GM21447 (cell line): Measurements from ENCODE around the gene ABLIM2.
"Not testable (repeated sequence)": the region's sequence is repeated elsewhere in the genome, so short reads cannot be mapped to it uniquely, and the experiment has no call there.

Source experiments
- ATAC-seq: cut with Tn5 transposase; IDR thresholded peaks from one replicate; pipeline ENCODE4 v1.9.1; 2021; ENCODE audit not compliant: unreplicated experiment

ABLIM2 gene

GRCh38 chr4:7947927-7948326 is 210.7 kb downstream of the ABLIM2 start:
- ATAC-seq, result no peak

- ATAC-seq, result no peak
Observed at GRCh38 chr4:7945709-7946380, 212.8 kb downstream of the ABLIM2 start.

- no peak for ATAC-seq
Observed at GRCh38 chr4:7944599-7945220, 213.9 kb downstream of the ABLIM2 start.

GRCh38 chr4:7943688-7944087 is 214.9 kb downstream of the ABLIM2 start:
- not testable (repeated sequence) for ATAC-seq

DNA sequence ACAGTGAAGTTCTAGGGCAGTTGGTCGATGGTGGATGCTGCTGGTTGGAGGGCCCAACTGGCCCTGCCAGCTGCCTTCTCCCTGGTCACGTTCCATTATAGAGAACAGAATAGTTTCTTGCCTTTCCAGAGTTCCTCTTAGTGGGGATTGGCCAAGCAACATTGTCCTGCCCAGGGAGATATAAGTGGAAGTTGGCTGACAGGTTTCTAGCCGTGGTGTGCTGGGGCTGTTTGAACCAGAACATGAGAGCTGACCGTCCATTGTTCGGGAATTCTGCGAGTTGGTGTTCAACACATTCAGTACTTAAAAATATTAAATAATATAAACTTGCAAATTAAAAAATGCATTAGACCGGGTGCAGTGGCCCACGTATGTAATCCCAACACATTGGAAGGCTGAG is 215.4 kb downstream of the ABLIM2 start:
- ATAC-seq, result no peak

DNA sequence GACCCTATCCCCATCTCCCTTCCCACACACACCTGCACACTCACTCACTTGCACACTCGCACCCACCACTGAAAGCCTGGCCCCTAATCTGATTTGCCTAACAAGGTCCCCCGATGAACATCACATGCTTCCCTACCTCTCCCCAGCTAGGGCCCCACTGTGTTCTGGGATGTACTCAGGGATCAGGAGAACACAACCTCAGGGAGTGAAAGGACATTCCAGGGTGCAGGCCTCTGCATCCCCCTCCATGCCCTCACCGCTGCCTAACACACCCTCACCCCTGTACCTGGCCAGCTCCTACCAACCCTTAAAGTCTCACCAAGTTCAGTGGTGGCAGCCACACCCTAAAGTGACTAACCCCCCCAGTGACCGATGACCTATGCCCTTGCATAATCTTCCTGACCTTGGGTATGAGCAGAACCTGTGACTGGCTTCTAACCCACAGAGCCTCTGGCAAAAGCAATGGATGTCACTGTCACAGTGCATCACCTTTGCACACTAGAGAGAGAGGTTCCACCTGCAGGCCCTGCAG is 216.6 kb downstream of the ABLIM2 start:
- no peak for ATAC-seq

GRCh38 chr4:7941111-7941964 is 217.3 kb downstream of the ABLIM2 start:
- ATAC-seq, result no peak

DNA sequence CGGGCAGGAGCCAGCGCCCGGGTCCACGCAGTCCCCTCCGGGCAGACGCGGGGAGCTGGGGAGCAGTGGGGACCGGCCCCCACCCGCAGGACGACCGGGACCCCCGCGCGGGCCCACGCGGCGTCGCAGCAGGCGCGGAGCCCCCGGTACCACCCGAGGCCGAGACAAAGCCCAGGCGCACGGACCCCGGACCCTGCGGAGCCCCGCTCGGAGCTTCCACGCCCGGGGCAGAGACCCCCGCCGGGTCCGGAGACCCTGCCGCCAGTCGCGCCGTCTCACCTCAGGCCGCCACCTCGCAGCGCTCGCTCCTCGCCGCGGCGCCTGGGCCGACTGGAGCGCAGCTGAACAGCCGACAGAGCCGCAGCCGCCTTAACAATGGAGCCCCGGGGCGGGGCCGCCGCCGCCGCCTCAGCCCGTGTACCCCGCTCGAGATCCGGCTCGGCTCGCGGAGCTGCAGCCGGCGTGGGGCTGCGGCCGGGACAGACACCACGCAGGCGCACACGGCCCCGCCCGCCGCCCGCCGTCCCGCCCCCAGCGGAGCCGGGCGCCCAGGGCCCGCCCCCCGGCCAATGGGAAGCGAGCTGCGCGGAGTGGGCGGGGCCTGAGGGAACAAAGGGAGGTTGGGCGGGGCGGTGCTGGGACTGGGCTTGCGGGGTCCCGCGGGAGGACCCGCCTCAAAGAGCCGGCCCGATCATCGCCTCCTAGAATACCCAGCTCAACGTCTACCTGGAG is 219.1 kb downstream of the ABLIM2 start, which contains the start of gene AFAP1:
TSS of gene AFAP1 (minus strand) at position 485 of the 732 bp plus-strand sequence. CDS start 67,783 bp downstream, outside the sequence.
- ATAC-seq, result peak; percentile 84

GRCh38 chr4:7938609-7939376 is 219.8 kb downstream of the ABLIM2 start:
- no peak for ATAC-seq

DNA sequence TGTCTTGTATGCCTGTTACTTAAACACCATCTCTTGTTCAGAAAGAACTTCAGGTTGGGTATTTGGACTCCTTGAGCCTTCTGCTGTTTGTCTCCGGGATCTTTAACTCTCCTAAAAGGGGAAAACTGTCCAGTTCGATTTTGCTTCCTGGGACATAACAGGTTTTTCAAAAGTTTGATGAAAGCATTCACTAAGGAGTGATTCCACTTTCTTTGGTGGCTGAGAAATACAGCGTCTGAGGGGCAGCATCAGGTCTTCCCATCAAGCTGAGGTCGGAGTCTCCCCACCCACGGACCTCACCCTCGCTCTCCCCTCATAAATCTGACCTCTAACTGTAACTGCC is 220.4 kb downstream of the ABLIM2 start:
- ATAC-seq, result no peak

DNA sequence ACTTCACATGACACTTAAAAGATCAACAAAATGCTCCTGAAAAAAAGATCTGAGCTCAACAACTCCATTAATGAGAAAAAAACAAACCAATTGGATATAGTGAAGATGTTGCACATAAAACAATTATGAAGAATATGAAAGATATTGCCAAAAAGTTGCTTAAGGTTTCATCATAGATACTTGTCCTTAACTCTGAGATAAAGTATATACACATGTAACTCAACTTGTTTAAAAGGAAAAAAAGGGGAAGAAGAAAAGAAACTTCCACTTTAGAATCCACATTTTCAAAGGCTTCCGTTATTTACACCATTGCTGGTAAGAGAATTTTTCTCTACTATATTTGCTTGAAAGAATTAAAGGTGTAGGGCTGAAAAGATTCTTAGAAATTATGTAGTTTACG is 221.6 kb downstream of the ABLIM2 start:
- no peak for ATAC-seq

DNA sequence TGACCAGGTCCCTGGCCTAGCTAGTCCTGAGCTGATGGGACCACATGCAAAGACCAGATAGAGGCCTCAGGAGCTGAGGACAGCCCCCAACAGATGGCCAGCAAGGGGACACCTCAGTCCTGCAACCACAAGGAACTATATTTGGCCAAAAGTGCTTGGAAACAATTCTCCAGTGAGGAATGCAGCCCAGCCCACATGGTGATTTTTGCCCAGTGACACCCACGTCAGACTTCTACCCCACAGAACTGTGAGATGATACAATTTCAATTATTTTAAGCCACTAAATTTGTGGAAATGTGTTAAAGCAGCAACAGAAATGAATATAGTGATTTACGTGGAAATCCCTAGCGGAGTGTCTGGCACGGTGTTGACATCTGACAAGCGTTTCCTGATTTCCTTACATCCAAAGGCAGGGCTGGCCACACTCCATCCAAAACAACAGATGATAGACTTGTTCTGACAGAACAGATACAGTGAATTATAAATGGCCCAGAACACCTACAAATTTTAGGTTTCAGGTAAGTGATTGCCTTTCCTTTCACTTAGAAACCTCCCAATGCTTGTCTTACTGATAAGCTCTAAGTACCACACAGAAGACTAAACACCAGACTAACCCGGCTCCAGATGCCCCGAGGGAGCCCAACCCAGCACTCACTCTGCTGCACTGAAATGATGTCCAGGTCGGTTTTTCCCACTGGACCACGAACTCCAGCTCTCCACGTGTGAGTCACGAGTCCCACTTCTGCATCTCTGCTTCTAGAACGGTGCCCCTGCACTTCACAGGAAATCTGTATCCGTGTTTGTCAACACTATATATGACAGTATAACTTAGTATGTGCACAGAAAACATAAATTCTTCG is 224.7 kb downstream of the ABLIM2 start:
- no peak for ATAC-seq

- ATAC-seq, result no peak
Observed at GRCh38 chr4:7932287-7932686, 226.3 kb downstream of the ABLIM2 start.

DNA sequence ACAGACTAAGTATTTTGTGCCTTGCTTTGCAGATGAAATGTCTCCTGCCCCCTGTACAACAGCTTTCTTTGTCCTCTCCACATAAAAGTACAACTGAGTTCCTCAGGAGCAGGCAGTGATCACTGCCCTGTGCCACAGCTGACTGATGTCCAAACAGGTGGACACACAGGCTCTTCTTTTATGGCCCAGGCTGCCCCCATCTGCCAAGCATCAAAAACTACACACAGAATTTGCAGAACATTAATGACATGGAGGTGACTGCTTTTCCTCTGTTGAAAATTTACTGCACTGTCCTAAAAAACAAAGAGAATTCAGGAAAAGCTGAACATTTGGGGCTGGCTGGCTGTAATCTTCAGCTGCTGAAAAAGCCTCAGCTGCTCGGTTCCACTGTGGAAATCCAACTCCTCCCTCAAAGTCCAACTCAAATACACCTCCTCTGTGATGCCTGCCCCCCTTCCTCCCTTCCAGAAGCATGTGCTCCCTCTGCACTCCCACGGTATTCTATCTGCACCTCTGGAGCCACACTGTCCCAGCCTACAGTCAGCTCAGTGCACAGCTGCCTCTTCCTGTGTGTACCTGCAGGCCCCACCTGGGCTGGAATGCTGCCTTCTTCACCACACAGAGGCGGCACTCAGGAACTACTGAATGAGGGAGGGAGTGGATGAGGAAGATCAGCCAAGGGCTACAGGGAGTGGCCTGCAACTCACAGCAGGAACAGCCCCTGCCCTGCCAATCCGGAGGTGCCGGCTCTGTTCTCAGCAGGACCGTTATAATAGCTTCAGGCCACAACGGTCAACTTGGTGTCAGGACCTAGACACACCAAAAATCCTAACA is 229.3 kb downstream of the ABLIM2 start:
- ATAC-seq, result no peak

DNA sequence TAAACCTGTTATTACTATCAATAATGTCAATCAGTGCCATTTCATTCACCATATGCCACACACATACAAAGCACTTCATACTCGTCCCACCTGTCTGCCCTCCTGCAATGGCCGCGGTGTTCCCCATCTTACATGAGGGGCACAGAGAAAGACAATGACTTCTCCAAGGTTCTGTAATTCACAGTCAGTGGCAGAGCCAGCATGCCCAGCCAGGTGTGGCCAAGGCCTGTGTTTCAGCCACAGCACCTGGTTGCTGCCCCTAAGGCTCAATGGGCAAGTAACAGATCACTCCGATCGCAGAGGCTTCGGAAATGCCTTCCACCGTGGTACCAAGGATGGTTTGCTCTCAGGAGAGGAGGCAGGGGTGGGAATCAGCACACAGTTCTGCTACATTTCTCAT is 229.9 kb downstream of the ABLIM2 start:
- no peak for ATAC-seq

GRCh38 chr4:7926822-7927221 is 231.8 kb downstream of the ABLIM2 start:
- ATAC-seq, result no peak

DNA sequence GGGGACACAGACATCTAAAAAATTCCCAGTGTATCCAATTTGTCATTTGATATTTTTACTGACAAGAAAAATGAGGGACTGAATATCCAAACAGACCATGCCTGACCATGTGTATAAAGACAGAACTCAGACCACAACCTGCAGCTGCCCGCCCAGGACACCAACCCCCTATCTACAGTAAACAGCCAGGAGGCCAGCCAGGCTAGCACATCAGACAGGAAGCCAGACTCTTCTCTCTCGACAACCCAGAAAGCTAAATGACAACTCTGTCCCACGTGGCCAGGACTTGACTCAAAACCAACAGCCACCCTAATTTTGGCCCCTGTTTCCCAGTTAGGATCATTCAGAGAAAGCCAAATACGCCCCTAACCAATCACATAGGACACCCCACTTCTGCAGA is 234.0 kb downstream of the ABLIM2 start:
- ATAC-seq, result no peak

DNA sequence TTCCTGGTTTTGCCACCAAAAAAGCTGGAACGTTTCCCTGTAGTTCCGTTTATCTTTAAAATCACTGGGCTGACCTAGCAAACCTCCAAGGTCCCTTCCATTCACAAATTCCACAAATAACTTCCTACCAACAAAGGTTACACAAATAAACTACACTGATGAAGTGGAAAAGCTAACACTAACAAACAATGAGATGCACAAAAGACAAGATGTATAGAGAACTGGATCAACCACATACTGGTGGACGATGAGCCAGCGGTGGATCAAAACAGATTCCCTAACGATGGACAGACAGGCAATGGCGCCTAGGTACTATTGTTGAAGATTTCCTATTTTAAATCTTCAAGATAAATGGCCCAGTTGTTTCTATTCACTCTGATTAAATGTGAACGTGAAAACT is 234.4 kb downstream of the ABLIM2 start:
- ATAC-seq, result no peak
